Right forelimb (tissue), 1 donor: ENCODE results near the gene CRB2.

Source experiments
- DNase-seq: peaks from one replicate; pipeline ENCODE4 v3.0.0-alpha.2; 2018

Gene CRB2

GRCh38 chr9:123348317-123348992 lies 7.5 kb upstream of the CRB2 start:
- DNase-seq = no peak

- no peak for DNase-seq
Observed at GRCh38 chr9:123349033-123349432, 7.0 kb upstream of the CRB2 start.

GRCh38 chr9:123349691-123350480 lies 6.1 kb upstream of the CRB2 start:
- peak; percentile 82 for DNase-seq

- DNase-seq = no peak
Observed at GRCh38 chr9:123350590-123351310, 5.2 kb upstream of the CRB2 start.

- DNase-seq = no peak
Observed at GRCh38 chr9:123353041-123353440, 3.0 kb upstream of the CRB2 start.

- DNase-seq = peak; percentile 77
Observed at GRCh38 chr9:123353984-123354591, 1.9 kb upstream of the CRB2 start.

GRCh38 chr9:123354806-123355508 lies 1.0 kb upstream of the CRB2 start:
- no peak for DNase-seq

- no peak for DNase-seq
Observed at GRCh38 chr9:123356851-123357742, 1.1 kb downstream of the CRB2 start.

GRCh38 chr9:123357743-123358059 lies 1.7 kb downstream of the CRB2 start:
- DNase-seq = no peak

GRCh38 chr9:123358181-123358905 lies 2.3 kb downstream of the CRB2 start:
- DNase-seq = no peak

GRCh38 chr9:123359106-123359505 lies 3.1 kb downstream of the CRB2 start:
- DNase-seq = no peak

- no peak for DNase-seq
Observed at GRCh38 chr9:123359546-123359945, 3.5 kb downstream of the CRB2 start.

GRCh38 chr9:123360161-123361085 lies 4.4 kb downstream of the CRB2 start:
- no peak for DNase-seq

- no peak for DNase-seq
Observed at GRCh38 chr9:123361086-123361730, 5.2 kb downstream of the CRB2 start.

- DNase-seq = no peak
Observed at GRCh38 chr9:123361731-123362510, 5.9 kb downstream of the CRB2 start.

GRCh38 chr9:123362856-123363255 lies 6.9 kb downstream of the CRB2 start:
- DNase-seq = no peak

- DNase-seq = no peak
Observed at GRCh38 chr9:123364241-123364824, 8.3 kb downstream of the CRB2 start.

GRCh38 chr9:123365287-123365880 lies 9.4 kb downstream of the CRB2 start:
- no peak for DNase-seq
